LNCaP clone FGC (cell line): Measurements from ENCODE around the gene KCNIP1.

ENCODE experiments used
- DNase-seq: peaks from one replicate; pipeline ENCODE4 v3.0.0-alpha.2; 2011; ENCODE audit warnings: low read depth
- H3K4me3 ChIP-seq: 2 replicates; pipeline ENCODE4 v1.5.1; 2011; ENCODE audit warnings: mild to moderate bottlenecking, low read depth, low read length, control low read depth
- CTCF ChIP-seq: IDR thresholded peaks from 2 replicates; pipeline ENCODE4 v1.5.1; 2012; ENCODE audit warnings: mild to moderate bottlenecking; ENCODE audit not compliant: control insufficient read depth, insufficient read depth; ENCODE audit errors: extremely low read depth

KCNIP1 gene

GRCh38 chr5:170628028-170628427, 124.2 kb downstream of the KCNIP1 start:
- DNase-seq: no peak
- H3K4me3 ChIP-seq: no peak overlapping the region
- no peak for TF ChIP-seq CTCF

- H3K4me3 ChIP-seq: no peak overlapping the region
- no peak for TF ChIP-seq CTCF
- DNase-seq: no peak
Measured at GRCh38 chr5:170628691-170629565, 125.1 kb downstream of the KCNIP1 start.

GRCh38 chr5:170629566-170630175, 125.9 kb downstream of the KCNIP1 start:
- no peak overlapping the region for H3K4me3 ChIP-seq
- no peak for TF ChIP-seq CTCF
- no peak for DNase-seq

DNA sequence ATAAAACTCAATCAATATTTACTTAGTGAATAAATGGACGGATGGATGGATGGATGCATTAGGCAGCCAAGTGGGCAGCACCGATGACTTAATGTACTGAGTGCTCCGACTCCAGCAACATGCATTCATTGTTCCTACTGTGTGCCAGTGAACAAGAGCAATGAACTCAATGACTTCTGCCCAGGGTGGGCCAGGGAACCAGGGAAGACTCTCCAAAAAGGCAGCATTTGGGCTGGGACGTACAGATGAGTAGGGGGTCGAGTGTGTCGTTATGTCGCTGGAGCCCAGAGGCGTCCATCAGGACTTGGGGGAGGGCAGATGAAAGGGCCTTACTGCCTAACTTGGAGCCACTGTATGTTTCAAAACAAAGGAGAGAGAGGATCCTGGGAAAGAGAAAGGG, 126.4 kb downstream of the KCNIP1 start:
- DNase-seq: no peak
- no peak overlapping the region for H3K4me3 ChIP-seq
- no peak for TF ChIP-seq CTCF

DNA sequence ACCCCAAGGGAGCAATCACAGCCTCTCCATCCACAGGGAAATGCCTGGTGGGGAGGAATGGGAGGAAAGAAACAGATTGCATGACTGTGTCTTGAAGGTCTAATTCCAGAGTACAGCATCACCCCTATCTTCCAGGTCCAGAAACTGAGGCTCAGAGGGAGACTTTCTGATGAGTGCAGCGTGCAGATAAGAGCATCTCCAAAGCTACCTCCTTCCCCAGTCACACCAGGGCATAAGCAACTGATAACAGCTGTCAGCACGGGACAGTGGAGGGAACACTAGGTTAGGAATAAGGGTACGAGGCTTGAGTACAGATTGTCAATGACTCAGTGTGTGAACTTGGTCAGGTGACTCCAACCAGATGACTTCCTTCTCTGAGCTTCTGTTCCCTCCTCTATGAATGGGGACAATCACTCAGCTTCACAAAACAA, 126.9 kb downstream of the KCNIP1 start:
- DNase-seq: no peak
- H3K4me3 ChIP-seq: no peak overlapping the region
- no peak for TF ChIP-seq CTCF

DNA sequence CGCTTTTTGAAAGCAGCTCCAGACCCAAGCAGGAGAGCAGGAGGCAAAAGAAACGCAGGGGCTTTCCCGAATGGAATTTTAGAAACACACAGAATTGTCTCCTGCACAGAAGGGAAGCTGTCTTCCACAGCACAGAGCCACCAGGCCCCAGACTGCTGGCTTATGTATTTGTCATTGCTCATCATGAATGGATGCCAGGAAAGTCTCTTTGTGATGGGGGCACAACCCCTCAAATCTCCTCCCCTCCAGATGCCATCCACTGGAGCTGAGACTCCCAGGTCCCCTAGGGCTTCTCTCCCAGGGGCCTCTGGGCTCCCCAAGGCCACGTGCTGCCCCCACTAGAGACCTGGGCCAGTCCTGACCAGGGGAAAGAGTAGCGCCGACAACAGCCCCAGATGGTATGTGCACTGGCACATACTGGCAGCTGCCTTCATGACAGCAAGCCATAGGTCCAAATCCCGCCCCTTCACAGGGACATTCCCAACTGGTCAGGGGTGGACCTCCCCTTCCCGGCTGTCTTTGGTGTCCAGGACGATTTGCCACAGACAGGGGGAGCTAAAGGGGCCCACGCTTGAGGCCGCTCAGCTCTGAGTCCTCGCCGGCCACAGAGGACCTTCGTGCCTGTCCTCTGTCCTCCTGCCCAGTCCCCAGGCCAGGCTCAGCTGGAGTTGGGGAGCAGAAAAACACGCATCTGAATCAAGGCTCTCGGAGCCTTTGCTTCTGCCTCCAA, 127.8 kb downstream of the KCNIP1 start:
- TF ChIP-seq CTCF: 0 out of 2 replicates have a peak, but pooled peaks have one; percentile 22
- no peak for DNase-seq
- H3K4me3 ChIP-seq: no peak overlapping the region
